HG03571 (cell line): ENCODE results near the gene SCRT2.
"Not testable (repeated sequence)": the region's sequence is repeated elsewhere in the genome, so short reads cannot be mapped to it uniquely, and the experiment has no call there.

Experiments used
- ATAC-seq: cut with Tn5 transposase; IDR thresholded peaks from one replicate; pipeline ENCODE4 v1.9.1; 2021; ENCODE audit not compliant: unreplicated experiment

SCRT2 gene

GRCh38 chr20:675453-676314, at the start of gene SCRT2:
Gene SCRT2 (minus strand): TSS chr20:675802. CDS start chr20:675601, 201 bp downstream.
- ATAC-seq, result no peak

GRCh38 chr20:724797-725196, 49.2 kb upstream of the SCRT2 start:
- ATAC-seq, result not testable (repeated sequence)

DNA sequence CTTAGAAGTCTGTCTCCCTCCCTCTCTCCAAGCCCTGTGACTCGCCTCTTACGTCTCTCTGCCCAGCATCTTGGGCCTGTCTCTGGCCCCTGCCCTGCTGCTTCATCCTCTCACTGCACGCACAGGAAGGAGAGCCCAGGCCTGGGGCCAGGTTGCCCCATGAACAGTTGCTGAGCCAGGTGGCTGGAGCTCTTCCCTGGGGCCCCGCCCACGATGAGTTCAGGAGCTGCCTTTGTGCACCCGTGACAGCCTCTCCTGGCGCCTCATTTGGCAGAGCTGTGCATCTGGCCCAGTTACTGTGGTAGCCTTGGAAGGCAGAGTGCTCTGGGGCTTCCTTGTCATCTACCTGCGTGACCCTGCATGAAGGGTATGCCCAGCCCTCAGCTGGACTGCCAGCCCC, 48.2 kb upstream of the SCRT2 start:
- no peak for ATAC-seq

- ATAC-seq, result no peak
Observed at GRCh38 chr20:722822-723644, 47.4 kb upstream of the SCRT2 start.

DNA sequence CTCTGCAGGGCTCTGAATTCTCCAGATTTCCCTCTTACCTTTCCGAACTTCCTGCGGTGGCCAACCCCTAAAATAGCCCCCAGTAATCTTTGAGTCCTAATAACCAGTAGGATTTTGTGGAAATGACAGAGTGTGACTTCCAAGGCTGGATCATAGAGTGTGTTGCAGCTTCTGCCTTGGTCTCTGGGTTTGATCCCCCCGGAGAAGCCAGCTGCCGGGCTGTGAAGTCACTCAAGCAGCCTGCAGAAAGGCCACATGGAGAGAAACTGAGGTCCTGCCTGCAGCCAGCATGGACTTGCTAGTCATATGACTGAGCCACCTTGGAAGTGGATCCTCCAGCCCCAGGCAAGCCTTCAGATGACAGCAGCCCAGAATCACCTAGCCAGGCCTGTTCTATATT, 46.3 kb upstream of the SCRT2 start:
- no peak for ATAC-seq

DNA sequence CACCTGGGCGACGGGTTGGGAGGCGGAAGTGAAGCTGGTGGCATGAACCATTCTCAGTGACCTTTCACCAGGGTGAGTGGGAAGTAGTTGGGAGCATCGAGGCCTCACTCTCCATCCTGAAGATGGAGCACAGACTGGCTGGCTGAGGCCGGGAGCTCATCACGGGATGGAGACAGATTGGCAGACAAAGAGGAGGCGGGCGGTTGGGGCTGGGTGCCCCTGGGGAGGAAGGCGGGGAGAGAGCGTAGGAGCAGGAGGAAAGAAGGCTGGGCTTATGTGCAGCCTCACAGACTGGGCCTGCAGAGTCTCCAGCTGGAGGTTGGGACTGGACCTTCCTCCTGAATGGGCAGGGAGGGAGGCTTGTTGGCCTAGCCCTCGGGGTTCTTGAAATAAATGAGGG, 44.2 kb upstream of the SCRT2 start:
- ATAC-seq, result no peak

DNA sequence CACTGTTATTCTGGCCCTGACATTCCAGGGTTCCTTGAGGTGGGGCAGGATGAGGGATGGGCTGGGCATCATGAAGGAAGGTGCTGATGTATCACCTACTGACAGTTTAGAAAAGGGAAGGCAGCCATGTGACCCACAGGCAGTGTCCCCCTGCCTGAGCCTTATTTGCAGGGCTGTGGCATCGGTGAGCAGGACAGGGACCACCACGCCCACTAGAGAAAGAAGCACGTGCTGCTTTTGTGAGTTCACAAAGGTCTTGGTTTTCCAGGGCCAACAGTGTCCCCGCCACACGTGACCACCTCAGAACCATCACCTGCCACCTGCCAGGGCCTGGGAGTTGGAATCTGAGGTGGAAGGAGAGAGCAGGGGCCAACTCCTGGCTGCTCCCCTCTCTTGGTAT, 43.5 kb upstream of the SCRT2 start:
- ATAC-seq, result no peak

GRCh38 chr20:717832-718231, 42.2 kb upstream of the SCRT2 start:
- ATAC-seq, result no peak

DNA sequence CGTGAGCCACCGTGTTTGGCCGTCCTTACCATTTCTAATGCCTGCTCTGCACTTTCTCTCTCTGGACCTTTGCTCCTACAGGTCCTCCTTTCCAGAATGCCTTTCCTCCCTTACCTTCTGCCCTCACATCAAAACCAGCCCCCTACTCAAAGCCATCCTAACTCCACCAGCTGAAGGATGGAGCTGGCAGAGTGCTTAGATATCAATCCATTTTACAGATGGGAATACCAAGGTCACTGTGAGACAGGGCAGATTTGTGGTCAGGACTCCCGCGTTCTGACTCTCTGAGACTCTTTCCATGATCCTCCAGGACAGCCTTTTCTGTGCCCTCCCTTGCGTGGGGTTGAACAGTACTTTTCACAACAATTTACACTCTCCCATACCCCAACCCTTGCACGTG, 41.7 kb upstream of the SCRT2 start:
- no peak for ATAC-seq

GRCh38 chr20:714453-714852, 38.9 kb upstream of the SCRT2 start:
- ATAC-seq, result no peak

GRCh38 chr20:711576-711975, 36.0 kb upstream of the SCRT2 start:
- no peak for ATAC-seq

DNA sequence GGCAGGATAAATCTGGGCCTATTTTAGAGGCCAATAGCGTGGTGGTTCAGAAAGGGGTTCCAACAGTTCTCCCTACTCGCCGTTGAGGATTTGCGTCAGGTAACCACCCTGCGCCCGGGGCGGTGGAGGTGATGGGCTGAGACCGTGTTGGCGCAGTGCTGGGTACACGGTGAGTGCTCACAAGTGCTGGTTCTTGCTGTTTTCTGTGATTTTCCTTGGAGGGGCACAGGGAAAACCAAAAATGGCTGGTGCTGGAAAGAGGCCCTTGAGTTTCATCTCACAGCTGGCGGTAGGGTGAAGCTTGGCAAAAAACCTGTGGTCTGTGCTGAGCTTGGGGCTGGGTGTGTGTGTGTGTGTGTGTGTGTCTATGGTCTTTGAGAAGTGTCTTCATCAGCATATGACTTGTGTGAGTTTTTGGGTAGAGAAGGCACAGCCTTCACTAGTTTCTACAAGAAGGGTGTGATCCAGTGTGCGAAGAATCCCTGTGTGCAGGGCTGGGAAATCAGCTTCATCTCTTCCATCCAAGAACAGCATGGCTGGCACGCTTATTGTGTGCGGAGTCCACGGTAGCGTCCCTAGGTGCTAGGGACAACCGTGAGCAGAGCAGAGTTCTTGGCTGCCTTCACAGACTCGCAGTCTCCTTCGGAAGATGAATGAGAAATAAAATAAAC, 35.3 kb upstream of the SCRT2 start:
- ATAC-seq, result no peak

DNA sequence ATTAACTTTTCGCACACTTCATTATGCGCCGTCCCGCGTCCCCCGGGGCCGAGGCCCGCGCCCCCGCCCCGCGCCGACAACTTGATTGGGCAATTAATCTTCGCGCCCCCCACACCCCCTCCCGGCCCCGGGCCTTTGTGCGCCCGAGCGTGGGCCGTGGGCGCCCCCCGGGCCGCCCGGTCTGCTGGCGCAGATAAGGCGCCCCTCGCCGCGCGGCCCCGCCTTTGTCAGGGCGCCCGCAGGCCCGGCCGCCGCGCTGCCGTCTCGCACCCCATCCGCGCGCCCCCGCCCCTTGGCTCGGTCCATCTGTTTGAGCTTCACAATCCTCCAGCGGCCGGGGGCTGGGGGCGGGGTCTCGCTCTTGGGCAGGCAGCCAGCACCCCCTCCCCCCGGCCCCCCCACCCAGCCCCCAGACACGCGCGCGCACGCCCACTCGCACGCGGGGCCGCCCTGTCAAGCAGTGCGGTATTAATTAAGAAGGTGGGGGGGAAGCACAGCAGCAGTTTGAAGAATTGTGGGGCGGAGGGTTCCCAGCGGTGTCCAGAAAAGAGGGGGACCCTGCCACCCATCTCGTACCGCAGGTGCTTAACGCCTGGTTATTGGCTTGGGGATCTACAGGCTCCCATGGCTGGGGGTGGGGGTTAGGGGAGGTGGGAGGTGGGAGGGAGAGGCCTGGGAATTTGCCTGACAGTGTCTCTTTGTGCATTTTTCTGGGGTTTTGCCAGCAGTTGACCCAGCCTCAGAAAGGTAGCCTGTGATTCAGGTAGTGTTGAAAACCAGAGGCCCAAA, 34.6 kb upstream of the SCRT2 start:
- no peak for ATAC-seq

DNA sequence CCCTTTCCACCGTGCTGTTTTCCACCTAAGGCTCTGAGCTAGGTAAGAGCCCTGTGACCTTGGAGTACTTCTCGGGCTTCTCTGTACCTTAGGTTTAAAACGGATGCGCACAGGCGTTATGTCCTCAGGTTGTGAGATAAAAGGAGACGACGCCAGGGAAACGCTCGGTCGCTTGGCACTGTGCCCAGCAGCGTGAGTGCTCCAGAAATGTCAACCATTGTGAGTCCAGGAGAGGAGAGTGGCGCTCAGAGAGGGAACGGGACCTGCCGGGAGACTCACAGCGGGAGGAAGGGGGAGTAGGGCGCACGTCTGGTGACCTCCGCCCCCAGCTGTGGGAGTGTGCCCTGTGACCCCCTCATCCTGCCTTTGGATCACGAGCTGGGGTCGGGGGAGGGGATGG, 33.8 kb upstream of the SCRT2 start:
- no peak for ATAC-seq

- no peak for ATAC-seq
Observed at GRCh38 chr20:708956-709355, 33.4 kb upstream of the SCRT2 start.

DNA sequence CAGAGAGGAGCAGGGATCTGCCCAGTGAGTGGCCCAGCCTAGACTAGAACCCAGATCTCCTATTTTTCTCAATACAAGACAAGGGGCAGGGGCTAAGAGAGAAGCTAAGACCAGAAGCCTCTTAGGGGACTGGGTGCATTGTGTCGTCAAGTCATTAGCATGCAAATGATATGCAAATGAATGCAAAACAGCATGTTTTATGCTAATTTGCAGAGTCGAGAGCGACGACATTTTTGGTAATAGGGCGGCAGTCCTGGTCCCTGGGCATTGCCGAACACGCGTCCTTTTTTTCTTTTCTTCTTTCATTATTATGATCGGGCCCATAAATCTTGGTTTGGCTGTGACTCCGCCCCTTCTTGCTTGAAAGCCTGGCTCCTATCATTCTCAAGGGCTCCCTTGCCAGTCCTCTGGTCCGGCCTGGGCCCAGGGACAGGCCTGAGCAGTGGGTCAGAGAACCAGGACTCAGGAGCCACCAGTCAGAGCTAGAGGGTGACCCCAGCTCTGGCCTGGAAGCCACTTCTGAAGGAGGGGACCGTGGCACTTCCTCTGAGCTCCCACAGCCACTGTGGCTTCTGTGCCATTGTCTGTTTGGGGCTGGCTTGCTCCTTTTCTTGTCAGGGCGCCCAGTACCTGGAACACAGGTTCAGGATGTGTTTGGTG, 32.0 kb upstream of the SCRT2 start:
- no peak for ATAC-seq

- ATAC-seq, result no peak
Observed at GRCh38 chr20:706366-706885, 30.8 kb upstream of the SCRT2 start.

DNA sequence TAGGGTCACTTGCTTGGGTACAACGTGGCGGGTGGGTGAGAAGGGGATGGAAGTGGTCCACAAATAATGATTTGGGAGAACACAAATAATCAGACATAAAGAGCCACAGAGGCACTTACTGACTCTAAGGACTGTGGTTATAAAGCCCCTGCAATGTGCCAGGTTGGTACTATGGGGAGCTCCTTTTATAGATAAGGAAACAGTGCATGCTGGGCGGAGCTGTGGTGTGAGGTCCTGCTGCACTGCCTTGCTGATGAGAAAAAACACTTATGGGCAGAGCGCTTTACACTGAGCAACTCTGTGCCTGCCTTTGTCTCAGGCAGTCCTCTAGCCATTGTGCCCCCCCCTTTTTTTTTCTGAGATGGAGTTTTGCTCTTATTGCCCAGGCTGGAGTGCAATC, 29.1 kb upstream of the SCRT2 start:
- ATAC-seq, result no peak

- ATAC-seq, result no peak
Observed at GRCh38 chr20:703426-703825, 27.8 kb upstream of the SCRT2 start.

DNA sequence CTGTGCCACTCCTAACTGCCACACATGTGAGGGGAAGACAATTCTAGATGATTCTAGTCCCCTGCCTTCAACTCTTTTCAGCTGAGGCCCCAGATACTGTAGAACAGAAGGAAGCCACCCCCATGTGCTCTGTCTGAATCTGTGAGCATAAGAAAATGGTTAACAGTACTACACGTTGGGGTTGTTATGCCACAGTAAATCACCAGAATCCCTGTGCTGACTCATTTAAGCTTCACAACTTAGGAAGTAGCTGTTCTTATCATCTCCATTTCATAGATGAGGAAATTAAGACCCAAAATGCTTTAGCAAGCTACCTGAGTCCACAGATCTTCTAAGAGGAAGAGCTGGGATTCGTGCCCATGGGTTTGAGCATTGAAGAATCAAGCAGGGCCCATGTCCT, 27.4 kb upstream of the SCRT2 start:
- no peak for ATAC-seq
